22Rv1 (cell line): Measurements from ENCODE around the gene PITPNM3.

Experiments used
- H3K27ac ChIP-seq: fragments of 450-650 bp; 2 replicates; pipeline ENCODE4 v1.5.1; 2017
- ZFX ChIP-seq: fragments of 450-650 bp; IDR thresholded peaks from 2 replicates; pipeline ENCODE4 v1.6.1; 2017; ENCODE audit warnings: antibody characterized with exemption, borderline replicate concordance
- TF ChIP-seq, protein P1 (sequence below): fragments of 450-650 bp; IDR thresholded peaks from 2 replicates; pipeline ENCODE4 v1.5.1; 2017; ENCODE audit warnings: mild to moderate bottlenecking

Gene PITPNM3

DNA sequence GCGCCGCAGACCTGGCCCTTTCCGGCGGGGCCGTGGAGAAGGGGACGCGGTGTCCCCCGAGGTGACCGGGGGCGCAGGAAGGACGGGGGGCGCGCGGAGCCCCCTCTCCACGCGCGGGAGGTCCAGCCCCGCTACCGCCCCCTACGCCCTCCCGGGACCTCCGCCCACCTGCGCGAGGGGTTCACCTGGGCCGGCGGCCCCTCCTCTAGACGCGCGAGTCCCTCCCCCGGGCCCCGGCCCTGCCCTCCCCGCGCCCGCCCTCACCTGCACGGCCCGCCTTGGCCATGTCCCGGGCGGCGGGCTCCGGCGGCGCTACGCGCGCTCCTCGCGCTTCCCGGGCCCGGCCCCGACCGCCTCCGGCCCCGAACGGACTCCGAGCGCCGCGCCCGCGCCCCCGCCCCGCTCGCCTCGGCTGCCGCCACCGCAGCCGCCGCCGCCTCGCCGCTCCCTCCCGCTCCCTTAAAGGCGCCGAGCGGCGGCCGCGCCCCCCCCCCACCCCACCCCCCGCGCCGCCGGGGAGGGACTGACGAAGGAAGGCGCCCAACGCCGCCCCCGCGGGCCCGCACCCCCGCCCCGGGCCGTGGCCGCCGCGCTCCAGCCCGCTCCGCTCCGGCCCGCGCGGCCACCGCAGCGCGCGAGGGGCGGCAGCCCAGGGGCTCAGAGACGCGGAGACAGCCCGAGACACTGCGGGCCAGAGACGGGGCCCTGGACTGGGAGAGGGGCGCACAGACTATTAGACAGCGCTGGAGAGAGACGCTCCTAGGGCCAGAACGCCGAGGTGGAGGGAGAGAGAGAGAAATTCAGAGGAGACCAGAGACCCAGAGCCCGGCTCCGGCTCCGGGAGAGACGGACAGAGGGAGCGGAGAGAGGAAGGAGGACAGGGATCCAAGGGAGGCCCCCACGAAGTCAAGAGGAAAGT is at the start of gene PITPNM3:
Gene PITPNM3, minus strand, starts transcription at position 435 of the 919 bp plus-strand sequence. Its CDS starts 149 bp downstream, at position 286.
- TF ChIP-seq ZFX: no peak
- TF ChIP-seq, protein P1, sequence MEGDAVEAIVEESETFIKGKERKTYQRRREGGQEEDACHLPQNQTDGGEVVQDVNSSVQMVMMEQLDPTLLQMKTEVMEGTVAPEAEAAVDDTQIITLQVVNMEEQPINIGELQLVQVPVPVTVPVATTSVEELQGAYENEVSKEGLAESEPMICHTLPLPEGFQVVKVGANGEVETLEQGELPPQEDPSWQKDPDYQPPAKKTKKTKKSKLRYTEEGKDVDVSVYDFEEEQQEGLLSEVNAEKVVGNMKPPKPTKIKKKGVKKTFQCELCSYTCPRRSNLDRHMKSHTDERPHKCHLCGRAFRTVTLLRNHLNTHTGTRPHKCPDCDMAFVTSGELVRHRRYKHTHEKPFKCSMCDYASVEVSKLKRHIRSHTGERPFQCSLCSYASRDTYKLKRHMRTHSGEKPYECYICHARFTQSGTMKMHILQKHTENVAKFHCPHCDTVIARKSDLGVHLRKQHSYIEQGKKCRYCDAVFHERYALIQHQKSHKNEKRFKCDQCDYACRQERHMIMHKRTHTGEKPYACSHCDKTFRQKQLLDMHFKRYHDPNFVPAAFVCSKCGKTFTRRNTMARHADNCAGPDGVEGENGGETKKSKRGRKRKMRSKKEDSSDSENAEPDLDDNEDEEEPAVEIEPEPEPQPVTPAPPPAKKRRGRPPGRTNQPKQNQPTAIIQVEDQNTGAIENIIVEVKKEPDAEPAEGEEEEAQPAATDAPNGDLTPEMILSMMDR: no peak
- H3K27ac ChIP-seq: no peak within 1 kb of the TSS

DNA sequence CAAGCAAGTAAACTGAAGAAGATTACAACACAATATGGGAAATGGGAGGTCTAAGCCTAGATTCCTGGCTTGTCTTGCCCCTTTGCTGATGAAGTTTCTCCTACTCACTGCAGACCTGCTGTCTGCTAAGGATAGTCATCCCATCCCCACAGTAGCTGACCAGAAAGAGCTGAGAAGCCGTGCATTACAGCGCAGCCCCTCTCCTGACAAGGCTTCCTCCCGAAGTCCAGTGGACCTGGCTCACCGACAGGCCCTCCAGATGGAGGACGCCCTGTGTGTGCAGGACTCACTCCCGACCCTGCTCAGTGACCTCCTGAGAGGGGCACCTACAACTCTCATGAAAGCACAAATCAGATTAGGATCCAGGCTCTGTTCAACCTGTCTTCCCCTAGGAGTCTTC is 48.8 kb upstream of the PITPNM3 start:
- TF ChIP-seq, protein P1: no peak
- no peak for TF ChIP-seq ZFX
- H3K27ac ChIP-seq: no peak overlapping the region

DNA sequence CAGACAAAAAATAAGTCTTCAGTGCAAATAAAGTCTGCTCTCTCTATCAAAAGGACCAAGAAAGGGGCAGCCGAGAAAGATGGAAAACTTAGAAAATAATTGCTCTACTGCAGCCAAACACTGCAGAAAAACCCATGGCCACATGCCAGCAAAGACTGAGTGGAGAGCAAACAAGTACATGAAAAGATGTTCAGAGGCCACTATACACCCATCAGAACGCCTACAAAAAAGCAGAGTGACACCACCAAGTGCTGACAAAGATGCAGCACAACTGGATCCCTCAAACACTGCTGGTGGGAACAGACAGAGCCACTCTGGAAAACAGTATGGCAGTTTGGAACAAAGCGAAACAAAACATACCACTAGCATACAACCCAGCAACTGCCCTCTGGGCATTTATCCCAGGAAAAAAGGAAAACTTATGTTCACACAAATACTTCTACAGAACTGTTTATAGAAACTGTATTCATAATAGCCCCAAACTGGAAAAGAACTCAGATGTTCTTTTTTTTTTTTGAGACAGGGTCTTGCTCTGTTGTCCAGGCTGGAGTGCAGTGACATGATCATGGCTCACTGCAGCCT is 47.5 kb upstream of the PITPNM3 start:
- H3K27ac ChIP-seq: no peak overlapping the region
- TF ChIP-seq, protein P1: no peak
- no peak for TF ChIP-seq ZFX

DNA sequence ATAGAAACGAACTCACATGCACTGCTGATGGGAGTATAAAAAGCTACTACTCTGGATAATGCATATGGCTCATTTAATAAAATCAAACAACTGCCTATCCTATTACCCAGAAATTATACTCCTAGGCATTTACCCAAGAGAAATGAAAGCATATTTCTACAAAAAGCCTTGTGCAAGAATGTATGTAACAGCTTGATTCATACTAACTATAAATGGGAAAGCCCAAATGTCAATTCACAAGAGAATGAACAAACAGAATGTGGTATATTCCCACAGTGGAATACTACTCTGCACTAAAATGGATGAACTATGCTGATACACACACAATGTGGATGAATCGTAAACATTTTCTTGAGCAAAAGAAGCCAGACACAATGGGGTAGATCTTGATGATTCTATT is 45.8 kb upstream of the PITPNM3 start:
- no peak overlapping the region for H3K27ac ChIP-seq
- TF ChIP-seq ZFX: no peak
- TF ChIP-seq, protein P1: no peak

DNA sequence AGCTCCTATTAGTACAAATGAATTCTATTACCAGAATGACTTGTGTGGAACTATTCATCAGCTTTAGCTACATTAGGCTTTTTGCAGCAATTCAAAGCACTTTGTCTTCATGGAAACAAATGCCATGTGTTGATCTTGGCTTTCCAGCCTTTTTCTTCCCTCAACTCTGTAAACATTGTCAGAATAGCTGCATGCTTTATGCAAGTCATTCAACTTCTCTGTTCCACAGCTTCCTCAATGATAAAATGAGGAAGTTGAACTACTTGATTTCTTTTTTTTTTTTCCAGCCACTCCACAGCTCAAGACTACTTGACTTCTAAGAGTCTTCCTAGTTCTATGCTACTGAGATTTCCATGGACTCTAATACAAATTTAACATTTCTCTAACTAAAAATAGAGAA is 43.0 kb upstream of the PITPNM3 start:
- peak overlapping the region; percentile 82 for H3K27ac ChIP-seq
- TF ChIP-seq, protein P1: no peak
- TF ChIP-seq ZFX: no peak

DNA sequence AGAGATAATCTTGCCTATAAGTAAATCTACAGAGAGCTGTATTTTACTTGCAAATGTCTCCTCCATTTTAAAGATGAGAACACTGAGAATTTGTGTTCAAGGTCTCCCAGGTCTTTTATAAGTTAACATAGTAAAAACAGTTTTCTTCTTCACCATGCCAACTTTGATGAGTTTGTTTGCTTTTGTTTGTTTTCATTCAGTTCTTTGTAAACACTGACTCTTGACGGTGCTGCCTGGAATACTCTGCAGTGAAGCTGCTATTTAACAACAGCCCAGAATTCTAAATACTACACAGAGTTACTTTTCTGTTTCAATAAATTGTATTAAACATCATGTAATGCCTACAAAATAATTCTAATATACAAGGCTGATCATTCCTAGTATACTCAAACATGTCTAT is 41.4 kb upstream of the PITPNM3 start:
- no peak for TF ChIP-seq ZFX
- TF ChIP-seq, protein P1: no peak
- H3K27ac ChIP-seq: peak overlapping the region; percentile 82

DNA sequence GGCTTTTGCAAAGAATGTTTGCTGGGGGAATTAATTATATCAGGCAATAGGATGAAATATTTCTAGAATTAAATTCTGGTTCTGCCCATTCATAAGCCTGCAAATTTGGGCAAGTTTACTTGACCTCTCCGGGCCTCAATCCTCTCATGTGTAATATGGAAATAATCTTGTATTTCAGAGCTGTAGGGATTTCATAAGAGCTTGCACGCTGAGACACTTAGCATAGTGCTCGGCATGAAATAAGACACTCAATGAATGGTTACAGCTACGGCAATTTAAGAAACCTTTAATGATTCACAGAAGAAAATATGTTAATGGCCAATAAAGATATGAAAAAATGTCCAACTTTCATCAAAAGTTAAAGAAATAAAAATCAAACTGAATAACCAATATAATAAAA is 40.6 kb upstream of the PITPNM3 start:
- peak overlapping the region; percentile 82 for H3K27ac ChIP-seq
- TF ChIP-seq, protein P1: no peak
- no peak for TF ChIP-seq ZFX
